NCI-H128 (cell line): Measurements from ENCODE around the gene CACNA2D1.

Experiments
- DNase-seq: peaks from one replicate; lab custom pipeline; 2025; ENCODE audit not compliant: unreplicated experiment; lab: John Stamatoyannopoulos, UW

The CACNA2D1 gene

GRCh38 chr7:82289152-82289535 lies 154.4 kb downstream of the CACNA2D1 start:
- DNase-seq: no peak

- DNase-seq: no peak
Observed at GRCh38 chr7:82286798-82287140, 156.8 kb downstream of the CACNA2D1 start.

GRCh38 chr7:82286096-82286797 lies 157.3 kb downstream of the CACNA2D1 start:
- no peak for DNase-seq

GRCh38 chr7:82284936-82285519 lies 158.5 kb downstream of the CACNA2D1 start:
- DNase-seq: no peak

GRCh38 chr7:82275342-82275741 lies 168.2 kb downstream of the CACNA2D1 start:
- no peak for DNase-seq

- DNase-seq: no peak
Observed at GRCh38 chr7:82274681-82275080, 168.9 kb downstream of the CACNA2D1 start.

- no peak for DNase-seq
Observed at GRCh38 chr7:82273886-82274285, 169.7 kb downstream of the CACNA2D1 start.

- no peak for DNase-seq
Observed at GRCh38 chr7:82270870-82271269, 172.7 kb downstream of the CACNA2D1 start.

GRCh38 chr7:82268632-82269031 lies 174.9 kb downstream of the CACNA2D1 start:
- DNase-seq: no peak

GRCh38 chr7:82266081-82266480 lies 177.5 kb downstream of the CACNA2D1 start:
- no peak for DNase-seq

GRCh38 chr7:82264783-82265305 lies 178.7 kb downstream of the CACNA2D1 start:
- DNase-seq: no peak

- no peak for DNase-seq
Observed at GRCh38 chr7:82263920-82264782, 179.4 kb downstream of the CACNA2D1 start.

- no peak for DNase-seq
Observed at GRCh38 chr7:82258181-82258580, 185.4 kb downstream of the CACNA2D1 start.

- DNase-seq: no peak
Observed at GRCh38 chr7:82257118-82257695, 186.4 kb downstream of the CACNA2D1 start.

GRCh38 chr7:82255706-82256105 lies 187.9 kb downstream of the CACNA2D1 start:
- DNase-seq: no peak

GRCh38 chr7:82250598-82250997 lies 193.0 kb downstream of the CACNA2D1 start:
- DNase-seq: no peak

- no peak for DNase-seq
Observed at GRCh38 chr7:82249979-82250378, 193.6 kb downstream of the CACNA2D1 start.

GRCh38 chr7:82247814-82248433 lies 195.7 kb downstream of the CACNA2D1 start:
- DNase-seq: no peak

- no peak for DNase-seq
Observed at GRCh38 chr7:82244947-82245517, 198.5 kb downstream of the CACNA2D1 start.

- no peak for DNase-seq
Observed at GRCh38 chr7:82241356-82241755, 202.2 kb downstream of the CACNA2D1 start.

GRCh38 chr7:82235713-82236112 lies 207.9 kb downstream of the CACNA2D1 start:
- no peak for DNase-seq
